Neural progenitor cell (in vitro differentiated cells): ENCODE results near the gene ROR2.

Experiments
- EZH2 ChIP-seq: fragments of 200-600 bp; sonication (generic); IDR thresholded peaks from 2 replicates; pipeline ENCODE4 v1.6.1; 2017; ENCODE audit warnings: antibody characterized with exemption, mild to moderate bottlenecking, moderate library complexity
- EZH2phosphoT487 ChIP-seq: fragments of 200-600 bp; sonication (generic); IDR thresholded peaks from 2 replicates; pipeline ENCODE4 v1.6.1; 2017; ENCODE audit warnings: antibody characterized with exemption
- TF ChIP-seq, protein P1 (sequence below): fragments of 200-600 bp; sonication (generic); IDR thresholded peaks from 2 replicates; pipeline ENCODE4 v1.5.1; 2017; ENCODE audit warnings: antibody characterized with exemption, mild to moderate bottlenecking

DNA sequence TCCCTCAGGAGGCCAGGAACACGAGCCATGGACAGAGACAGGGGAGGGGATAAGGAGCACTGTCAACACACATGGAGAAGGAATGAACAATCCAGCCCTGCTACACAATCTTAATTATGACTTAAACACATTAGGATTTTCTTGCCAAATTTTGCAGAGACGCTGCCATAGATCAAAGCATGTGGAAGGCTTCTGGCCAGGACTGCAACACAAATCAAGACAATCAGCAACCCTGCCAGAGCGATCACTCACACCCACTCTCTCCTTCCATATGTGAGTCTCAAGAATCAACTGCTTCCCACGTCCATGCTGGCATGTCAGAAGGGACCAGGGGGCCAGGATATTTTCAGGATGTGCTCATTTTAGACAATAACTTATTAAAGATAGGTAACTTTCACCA lies 85.6 kb downstream of the ROR2 start:
- TF ChIP-seq, protein P1, sequence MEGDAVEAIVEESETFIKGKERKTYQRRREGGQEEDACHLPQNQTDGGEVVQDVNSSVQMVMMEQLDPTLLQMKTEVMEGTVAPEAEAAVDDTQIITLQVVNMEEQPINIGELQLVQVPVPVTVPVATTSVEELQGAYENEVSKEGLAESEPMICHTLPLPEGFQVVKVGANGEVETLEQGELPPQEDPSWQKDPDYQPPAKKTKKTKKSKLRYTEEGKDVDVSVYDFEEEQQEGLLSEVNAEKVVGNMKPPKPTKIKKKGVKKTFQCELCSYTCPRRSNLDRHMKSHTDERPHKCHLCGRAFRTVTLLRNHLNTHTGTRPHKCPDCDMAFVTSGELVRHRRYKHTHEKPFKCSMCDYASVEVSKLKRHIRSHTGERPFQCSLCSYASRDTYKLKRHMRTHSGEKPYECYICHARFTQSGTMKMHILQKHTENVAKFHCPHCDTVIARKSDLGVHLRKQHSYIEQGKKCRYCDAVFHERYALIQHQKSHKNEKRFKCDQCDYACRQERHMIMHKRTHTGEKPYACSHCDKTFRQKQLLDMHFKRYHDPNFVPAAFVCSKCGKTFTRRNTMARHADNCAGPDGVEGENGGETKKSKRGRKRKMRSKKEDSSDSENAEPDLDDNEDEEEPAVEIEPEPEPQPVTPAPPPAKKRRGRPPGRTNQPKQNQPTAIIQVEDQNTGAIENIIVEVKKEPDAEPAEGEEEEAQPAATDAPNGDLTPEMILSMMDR, result no peak
- no peak for TF ChIP-seq EZH2
- no peak for TF ChIP-seq EZH2phosphoT487
